Mucosa of rectum (tissue), 2 donors: Measurements from ENCODE around the gene OR56A3.

Experiments
- H3K27ac ChIP-seq, 2 donors: one replicate each; pipeline ENCODE4 v1.7.0; 2013; ENCODE audit warnings: inconsistent platforms in 2 of 2, low read depth in 2 of 2, low read length in 2 of 2
- H3K27me3 ChIP-seq, 2 donors: one replicate each; pipeline ENCODE4 v1.7.0; 2013; ENCODE audit warnings: low read length in 2 of 2; ENCODE audit not compliant: control insufficient read depth in 2 of 2, insufficient read depth in 2 of 2
- H3K36me3 ChIP-seq, 2 donors: one replicate each; pipeline ENCODE4 v1.7.0; 2013; ENCODE audit warnings: low read length in 2 of 2; ENCODE audit not compliant: control insufficient read depth in 2 of 2, insufficient read depth in 2 of 2
- H3K4me1 ChIP-seq, 2 donors: one replicate each; pipeline ENCODE4 v1.7.0; 2013; ENCODE audit warnings: low read length in 2 of 2, mild to moderate bottlenecking in 1 of 2; ENCODE audit not compliant: control insufficient read depth in 2 of 2, insufficient read depth in 2 of 2
- H3K4me3 ChIP-seq, 2 donors: one replicate each; pipeline ENCODE4 v1.7.0; 2013; ENCODE audit warnings: low read length in 2 of 2
- H3K9ac ChIP-seq, 2 donors: one replicate each; pipeline ENCODE4 v1.7.0; 2013; ENCODE audit warnings: low read length in 2 of 2, low read depth in 1 of 2, mild to moderate bottlenecking in 1 of 2
- H3K9me3 ChIP-seq, 2 donors: one replicate each; pipeline ENCODE4 v1.7.0; 2013; ENCODE audit warnings: low read length in 2 of 2; ENCODE audit not compliant: control insufficient read depth in 2 of 2
- donor health status: healthy.
- donor health status: Normal muscosa, but diverticular disease.

Gene OR56A3

DNA sequence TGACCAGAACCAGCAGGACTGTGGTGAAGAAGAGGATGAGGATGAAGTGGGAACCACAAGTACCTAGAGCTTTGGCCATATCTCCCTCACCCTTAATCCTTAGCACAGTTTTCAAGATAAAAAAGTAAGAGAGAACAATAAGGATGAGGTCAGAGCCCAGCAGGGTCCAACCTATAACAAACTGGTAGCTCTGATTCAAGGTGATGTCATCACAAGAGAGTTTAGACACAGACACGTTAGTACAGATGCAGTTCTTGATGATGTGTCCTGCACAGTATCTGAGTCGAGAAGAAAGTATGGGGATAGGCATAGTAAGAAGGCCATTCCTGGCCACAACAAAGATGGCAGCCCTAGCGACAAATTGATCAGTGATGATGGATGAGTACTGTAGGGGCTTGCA is 25.7 kb downstream of the OR56A3 start:
- Histone ChIP-seq H3K4me1 (no peaks in the 10 kb centered on the region), H3K4me3 (no peak overlapping the region), H3K27ac (no peak overlapping the region), H3K27me3 (no peaks in the 10 kb centered on the region), H3K9ac (no peak overlapping the region), H3K9me3 (no peaks in the 10 kb centered on the region), H3K36me3 (no peaks in the 10 kb centered on the region)

DNA sequence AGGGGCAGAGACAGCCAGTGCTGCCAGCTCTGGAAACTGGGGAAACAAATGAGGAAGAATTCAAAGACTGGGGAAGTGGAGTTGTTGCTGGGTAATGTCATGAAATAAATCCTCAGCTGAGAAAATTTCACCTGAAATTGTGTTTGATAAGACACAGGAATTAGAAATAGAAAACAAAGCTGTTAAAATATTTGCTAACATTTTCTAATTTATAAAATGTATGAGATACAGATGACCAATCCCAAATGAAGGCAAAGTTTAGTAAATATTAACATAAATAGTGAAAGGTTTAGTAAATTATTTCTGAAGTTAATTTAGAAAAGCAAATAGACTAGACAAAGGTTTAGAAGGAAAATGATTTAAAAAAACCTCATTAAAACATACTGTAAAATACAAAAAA is 26.3 kb downstream of the OR56A3 start, which contains the start of gene OR56A5:
Gene OR56A5 (minus strand): TSS at position 101 of the 400 bp plus-strand sequence. CDS start 0 bp downstream, at position 101.
- H3K36me3 ChIP-seq: no peaks in the 10 kb centered on the region
- H3K4me3 ChIP-seq: no peak within 1 kb of the TSS
- no peaks in the 10 kb centered on the region for H3K9me3 ChIP-seq
- H3K4me1 ChIP-seq: no peaks in the 10 kb centered on the region
- no peaks in the 10 kb centered on the region for H3K27me3 ChIP-seq
- H3K27ac ChIP-seq: no peak within 1 kb of the TSS
- H3K9ac ChIP-seq: no peak within 1 kb of the TSS

DNA sequence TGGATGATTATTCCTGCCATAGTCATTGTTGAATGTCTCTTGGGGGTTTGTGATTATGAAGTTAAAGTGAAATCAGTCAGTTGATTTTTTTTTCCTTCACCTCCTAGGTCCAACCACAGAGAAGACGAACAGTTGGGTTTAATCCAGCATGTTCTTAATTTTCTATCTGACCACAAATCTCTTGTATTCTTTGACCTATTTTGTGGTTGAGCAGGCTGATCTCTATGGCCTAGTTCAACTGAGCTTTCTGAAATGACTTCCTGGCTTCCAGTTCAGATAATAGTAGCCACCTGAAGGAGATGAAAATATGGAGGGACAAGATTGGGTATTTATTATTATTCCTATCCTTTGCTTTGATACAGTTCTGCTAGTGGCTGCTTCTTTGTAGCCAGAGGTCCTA is 31.5 kb downstream of the OR56A3 start:
- no peak overlapping the region for H3K27ac ChIP-seq
- no peaks in the 10 kb centered on the region for H3K27me3 ChIP-seq
- H3K36me3 ChIP-seq: no peaks in the 10 kb centered on the region
- no peak overlapping the region for H3K9ac ChIP-seq
- no peaks in the 10 kb centered on the region for H3K4me1 ChIP-seq
- no peaks in the 10 kb centered on the region for H3K9me3 ChIP-seq
- H3K4me3 ChIP-seq: no peak overlapping the region

DNA sequence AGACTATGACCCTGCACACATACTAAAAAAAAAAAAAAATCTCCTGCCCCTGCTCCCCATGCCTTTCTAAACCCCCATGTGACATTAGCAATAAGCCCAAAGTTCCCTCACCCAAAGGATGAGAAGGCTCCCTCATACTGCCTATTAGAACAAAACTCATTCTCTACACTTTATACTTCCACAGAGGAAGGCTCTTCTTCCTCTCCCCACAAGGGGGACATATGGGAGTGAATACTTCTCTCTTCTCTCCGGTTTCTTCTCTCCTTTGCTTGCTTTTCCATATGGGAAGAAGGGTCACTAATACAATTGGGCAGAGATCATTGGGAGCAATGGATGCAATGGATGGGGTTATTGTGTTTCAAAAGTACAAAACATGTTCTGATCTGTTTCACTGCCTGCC is 41.4 kb downstream of the OR56A3 start:
- H3K27me3 ChIP-seq: no peaks in the 10 kb centered on the region
- no peaks in the 10 kb centered on the region for H3K4me1 ChIP-seq
- no peaks in the 10 kb centered on the region for H3K36me3 ChIP-seq
- H3K9ac ChIP-seq: no peak overlapping the region
- no peaks in the 10 kb centered on the region for H3K9me3 ChIP-seq
- H3K27ac ChIP-seq: no peak overlapping the region
- no peak overlapping the region for H3K4me3 ChIP-seq

DNA sequence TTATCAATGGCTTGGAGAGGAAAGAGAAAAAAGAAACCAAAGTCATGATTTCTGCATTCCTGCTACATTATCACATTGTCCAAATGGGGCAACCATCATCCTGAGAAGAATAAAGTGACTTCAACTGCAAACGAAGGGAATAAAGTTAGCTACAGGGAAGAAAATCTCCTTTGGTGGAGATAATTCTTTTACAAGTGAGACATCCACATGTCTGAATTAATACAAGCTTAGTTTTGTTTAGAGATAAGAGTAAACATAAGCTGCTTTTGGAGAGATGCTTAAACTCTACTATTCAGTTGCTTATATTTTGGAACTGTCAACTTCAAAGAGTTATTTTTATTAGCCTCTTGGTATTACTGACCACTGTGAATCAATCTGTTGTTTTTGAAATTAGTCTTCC is 44.8 kb downstream of the OR56A3 start, which contains the start of gene OR52L1:
Gene OR52L1 (minus strand): TSS at position 101 of the 400 bp plus-strand sequence. CDS start 55 bp downstream, at position 46.
- Histone ChIP-seq H3K27me3 (no peaks in the 10 kb centered on the region), H3K4me3 (no peak within 1 kb of the TSS), H3K9me3 (no peaks in the 10 kb centered on the region), H3K4me1 (no peaks in the 10 kb centered on the region), H3K27ac (no peak within 1 kb of the TSS), H3K9ac (no peak within 1 kb of the TSS), H3K36me3 (no peaks in the 10 kb centered on the region)

DNA sequence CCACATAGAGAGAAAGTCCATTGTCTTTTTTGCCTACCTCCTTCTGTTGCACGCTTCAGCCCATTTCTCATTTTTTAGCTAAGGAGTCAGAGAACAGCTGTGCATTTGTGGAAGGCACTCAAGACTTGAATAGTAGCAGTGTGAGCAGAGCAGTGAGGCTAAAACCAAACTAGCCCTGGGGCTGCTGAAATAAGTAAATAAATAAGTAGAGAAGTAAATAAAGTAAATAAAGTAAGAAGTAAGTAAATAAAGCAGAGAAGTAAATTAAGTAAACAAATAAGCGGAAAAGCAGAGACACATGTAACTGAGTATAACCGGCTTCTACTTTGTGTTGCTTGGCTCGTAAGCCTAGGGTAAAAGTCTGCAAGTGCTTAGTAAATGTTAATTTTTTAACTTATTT is 47.2 kb downstream of the OR56A3 start:
- no peaks in the 10 kb centered on the region for H3K27me3 ChIP-seq
- H3K36me3 ChIP-seq: no peaks in the 10 kb centered on the region
- H3K4me1 ChIP-seq: no peaks in the 10 kb centered on the region
- H3K9me3 ChIP-seq: no peaks in the 10 kb centered on the region
- H3K9ac ChIP-seq: no peak overlapping the region
- no peak overlapping the region for H3K27ac ChIP-seq
- H3K4me3 ChIP-seq: no peak overlapping the region

DNA sequence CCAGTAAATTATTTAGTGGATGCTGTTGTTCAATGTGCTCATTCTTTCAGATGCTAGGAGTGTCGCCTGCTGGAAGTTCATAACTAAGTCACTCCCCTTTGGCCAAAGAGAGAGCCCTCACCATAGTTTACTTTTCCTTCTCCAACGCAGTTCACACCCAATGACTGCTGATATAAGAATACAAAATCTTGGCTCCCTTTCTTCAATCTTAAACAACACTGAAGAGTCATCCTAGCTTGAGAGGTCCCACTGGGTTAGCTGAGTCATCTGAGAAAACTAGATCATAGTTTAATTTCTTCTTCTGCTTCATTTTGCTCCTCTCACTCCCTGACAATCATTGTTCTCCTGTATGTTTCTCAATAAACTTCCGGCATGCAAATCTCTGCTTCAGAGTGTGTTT is 50.1 kb downstream of the OR56A3 start:
- H3K4me3 ChIP-seq: no peak overlapping the region
- no peaks in the 10 kb centered on the region for H3K36me3 ChIP-seq
- H3K9ac ChIP-seq: no peak overlapping the region
- no peaks in the 10 kb centered on the region for H3K27me3 ChIP-seq
- H3K9me3 ChIP-seq: no peaks in the 10 kb centered on the region
- H3K27ac ChIP-seq: no peak overlapping the region
- no peaks in the 10 kb centered on the region for H3K4me1 ChIP-seq

DNA sequence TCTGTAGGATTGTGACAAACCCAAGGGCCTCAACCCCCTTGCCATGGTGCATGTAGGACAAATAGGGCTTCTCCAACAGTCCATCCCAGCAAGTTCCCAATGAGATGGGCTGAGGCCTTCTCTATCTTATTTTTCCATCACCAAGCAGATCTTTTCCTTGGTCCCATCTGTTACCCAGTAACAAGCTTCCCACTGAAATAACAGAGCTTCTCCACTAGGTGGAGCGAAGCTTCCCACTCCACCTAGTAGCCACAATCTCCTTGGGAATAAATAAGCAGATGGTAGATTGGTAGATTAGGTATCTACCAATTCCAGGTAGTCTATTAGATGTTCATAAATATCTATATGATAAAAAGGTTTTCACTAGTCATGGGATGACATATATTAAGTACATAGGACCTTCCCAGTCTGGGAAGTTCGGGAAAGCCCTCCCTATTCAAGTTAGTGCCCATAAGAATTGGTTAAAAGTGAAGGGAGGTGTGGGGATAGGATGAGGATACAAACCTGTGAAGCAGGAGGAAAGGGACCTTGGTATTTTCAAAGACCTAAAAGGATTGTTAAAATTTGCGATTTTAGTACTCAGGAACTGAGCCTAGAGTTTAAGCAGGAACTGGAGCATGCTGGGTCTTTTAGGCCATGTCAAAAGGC is 50.7 kb downstream of the OR56A3 start:
- no peak overlapping the region for H3K9ac ChIP-seq
- no peaks in the 10 kb centered on the region for H3K9me3 ChIP-seq
- no peaks in the 10 kb centered on the region for H3K4me1 ChIP-seq
- H3K36me3 ChIP-seq: no peaks in the 10 kb centered on the region
- H3K27ac ChIP-seq: no peak overlapping the region
- no peaks in the 10 kb centered on the region for H3K27me3 ChIP-seq
- H3K4me3 ChIP-seq: no peak overlapping the region

DNA sequence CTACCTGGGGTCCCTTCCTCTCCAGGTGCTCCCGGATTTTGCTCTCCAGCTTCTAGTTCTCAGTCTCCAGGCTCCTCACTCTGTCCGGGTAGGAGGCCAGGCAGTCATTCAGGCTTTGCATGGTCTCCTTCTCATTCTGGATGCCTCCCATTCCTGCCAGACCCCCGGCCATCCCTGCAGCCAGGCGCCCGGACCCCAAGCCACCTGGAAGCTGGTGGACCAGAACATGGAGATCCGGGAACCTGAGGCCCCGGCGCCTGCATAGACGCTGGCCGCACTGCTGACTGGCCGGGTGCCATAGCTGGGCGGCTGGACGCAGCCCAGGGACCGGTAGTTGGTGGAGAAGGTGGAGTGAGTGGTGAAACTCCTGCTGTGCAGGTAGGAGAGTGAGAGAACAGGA is 52.7 kb downstream of the OR56A3 start:
- H3K36me3 ChIP-seq: no peaks in the 10 kb centered on the region
- H3K4me1 ChIP-seq: no peaks in the 10 kb centered on the region
- H3K9ac ChIP-seq: no peak overlapping the region
- no peak overlapping the region for H3K4me3 ChIP-seq
- H3K9me3 ChIP-seq: no peaks in the 10 kb centered on the region
- H3K27ac ChIP-seq: no peak overlapping the region
- H3K27me3 ChIP-seq: no peaks in the 10 kb centered on the region
